GM18907 (cell line): Measurements from ENCODE around the gene ERG.

Experiments
- ATAC-seq: cut with Tn5 transposase; IDR thresholded peaks from one replicate; pipeline ENCODE4 v1.9.1; 2021; ENCODE audit warnings: mild to moderate bottlenecking, moderate library complexity; ENCODE audit not compliant: unreplicated experiment

The ERG gene, protein sequence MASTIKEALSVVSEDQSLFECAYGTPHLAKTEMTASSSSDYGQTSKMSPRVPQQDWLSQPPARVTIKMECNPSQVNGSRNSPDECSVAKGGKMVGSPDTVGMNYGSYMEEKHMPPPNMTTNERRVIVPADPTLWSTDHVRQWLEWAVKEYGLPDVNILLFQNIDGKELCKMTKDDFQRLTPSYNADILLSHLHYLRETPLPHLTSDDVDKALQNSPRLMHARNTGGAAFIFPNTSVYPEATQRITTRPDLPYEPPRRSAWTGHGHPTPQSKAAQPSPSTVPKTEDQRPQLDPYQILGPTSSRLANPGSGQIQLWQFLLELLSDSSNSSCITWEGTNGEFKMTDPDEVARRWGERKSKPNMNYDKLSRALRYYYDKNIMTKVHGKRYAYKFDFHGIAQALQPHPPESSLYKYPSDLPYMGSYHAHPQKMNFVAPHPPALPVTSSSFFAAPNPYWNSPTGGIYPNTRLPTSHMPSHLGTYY

DNA sequence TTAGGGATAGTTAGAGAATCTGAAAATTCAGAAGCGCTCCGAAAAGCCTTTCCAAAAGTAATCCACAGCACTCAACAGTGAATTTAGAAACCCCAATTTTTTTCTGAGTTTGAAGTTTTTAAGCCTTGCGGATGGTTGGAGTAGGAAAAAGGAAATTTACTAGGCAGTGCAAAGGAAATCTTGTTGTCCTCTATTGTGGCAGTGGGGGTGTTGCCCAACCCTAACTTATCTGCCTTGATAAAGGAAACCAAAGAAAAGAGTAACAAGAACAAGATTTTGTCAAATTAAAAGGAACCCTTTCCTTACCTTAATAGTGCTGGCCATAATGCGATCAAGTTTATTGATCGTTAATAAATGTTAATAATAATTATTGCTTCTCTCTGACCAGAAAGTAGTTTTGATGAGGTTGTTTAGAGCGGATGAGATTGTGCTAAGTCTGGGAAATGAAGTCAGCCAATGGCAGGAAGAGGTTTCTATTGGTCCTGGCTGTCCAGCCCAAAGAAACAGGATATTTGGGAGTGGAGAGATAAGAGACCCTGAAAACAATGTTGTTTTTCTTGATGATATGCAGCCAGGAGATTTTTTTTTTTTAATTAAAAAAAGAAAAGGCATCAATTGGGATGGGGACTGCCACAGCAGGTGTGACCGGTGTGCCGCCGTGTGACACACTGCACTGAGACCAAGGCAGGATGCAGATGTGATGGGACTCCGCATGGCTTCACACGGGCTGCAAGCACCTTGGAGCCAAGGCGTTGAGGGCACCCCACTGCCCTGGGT, at the start of gene ERG:
Gene ERG, minus strand, starts transcription at position 421 of the 777 bp plus-strand sequence. Its CDS starts 97 bp downstream, at position 324.
- ATAC-seq = no peak

DNA sequence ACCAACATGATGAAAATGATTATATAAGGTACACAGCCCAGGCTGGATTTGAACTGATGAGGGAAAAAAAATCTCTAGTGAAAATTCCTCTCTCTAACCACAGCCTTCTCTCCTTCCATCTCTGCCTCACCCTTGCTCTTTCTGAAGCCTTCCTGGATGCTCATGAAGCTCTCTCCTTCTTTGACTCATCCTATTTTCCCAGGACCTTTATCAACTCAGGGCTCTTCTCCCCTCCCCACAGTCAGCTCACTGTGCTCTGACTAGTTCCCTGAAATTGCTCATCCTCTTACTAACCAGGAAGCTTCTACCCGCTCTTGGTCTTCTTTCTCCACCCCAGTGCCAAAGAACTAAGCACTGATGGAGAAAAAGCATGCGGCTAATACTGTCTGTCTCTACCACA, 46.4 kb upstream of the ERG start:
- ATAC-seq = no peak

DNA sequence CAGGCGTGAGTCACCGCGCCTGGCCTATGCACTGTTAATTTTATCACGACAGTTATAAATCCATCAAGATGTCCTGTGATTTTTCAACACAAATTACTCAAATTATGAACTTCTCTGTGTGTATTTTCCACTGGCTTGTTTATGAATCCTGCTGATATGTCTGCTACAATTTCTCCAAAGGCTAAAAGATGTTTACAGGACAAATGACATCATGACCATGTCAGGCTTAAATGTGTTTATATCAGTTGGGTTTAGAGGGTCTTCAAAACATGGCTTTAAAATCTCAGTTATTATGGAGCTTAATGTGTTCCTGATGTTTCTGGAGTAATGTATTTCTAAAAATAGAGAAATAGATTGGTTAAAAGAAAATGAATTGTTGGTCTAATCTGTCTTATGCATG, 44.0 kb upstream of the ERG start:
- ATAC-seq = no peak

DNA sequence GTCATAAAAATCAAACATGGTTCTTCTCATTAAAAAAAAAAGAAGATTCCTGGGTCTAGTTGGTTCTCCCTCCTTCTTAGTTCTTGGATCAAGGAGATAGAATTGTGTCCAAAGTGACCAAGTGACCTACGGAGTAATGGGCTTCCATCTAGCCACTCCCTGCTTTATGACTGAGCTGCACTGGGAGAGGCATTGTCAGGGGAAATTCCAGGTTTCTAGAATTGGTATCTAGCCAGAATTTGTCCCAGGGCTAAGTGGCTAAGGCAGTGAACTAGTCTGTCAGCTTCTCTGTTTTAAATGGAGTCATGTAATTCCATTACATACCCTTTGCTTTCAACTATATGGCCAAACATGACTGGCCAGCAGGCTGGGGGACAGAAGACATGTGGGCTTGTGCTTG, 40.1 kb upstream of the ERG start:
- ATAC-seq = no peak

DNA sequence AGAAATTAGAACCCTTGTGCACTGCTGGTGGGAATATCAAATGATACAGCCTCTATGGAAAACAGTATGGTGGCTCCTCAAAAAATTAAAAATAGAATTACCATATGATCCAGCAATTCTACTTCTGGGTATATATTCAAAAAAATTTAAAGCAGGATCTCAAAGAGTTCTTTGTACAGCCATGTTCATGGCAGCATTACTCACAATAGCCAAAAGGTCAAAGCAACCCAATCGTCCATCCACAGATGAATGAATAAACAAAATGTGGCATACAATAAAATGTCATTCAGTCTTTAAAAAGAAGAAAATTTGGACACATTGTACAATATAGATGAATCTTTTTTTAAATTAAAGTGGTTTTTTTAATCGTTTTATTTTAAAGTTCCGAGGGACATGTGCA, 36.3 kb upstream of the ERG start:
- ATAC-seq = no peak

DNA sequence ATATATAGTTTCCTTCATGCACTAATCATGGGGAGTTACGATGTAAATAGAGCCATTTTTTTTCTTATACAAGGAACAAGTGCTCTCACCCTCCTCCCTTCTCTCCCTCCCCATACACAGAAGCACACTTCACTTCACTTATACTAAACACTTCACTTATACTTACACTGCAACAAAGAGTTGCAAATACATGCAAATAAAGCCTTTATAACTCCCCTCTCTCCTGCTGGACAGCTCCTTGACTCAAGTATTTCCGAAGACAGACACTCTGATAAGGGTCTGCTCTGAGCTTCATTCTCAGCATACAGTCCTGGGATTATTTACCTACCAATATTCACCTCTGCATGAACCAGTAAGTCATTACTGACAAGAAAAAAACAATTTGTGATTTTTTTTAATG, 35.6 kb upstream of the ERG start:
- ATAC-seq = no peak

DNA sequence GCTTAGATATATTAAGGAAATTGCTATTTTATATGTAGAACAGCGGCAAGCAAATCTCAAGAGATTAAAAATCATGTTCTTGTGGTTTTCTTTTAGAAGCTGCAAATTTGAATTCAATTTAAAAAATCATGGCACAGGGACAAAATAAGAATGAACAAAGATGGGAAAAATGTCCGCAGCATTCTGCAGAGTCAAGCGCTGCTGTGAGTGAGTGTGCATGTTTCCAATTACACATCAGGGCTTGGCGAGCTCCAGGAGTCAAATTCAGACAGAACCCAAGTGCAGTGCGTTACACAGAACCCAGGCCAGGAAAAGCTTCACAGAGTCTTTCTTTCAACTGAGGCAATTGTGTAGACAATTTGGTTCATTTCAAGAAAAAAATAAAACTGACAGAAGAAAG, 33.3 kb upstream of the ERG start:
- ATAC-seq = no peak

DNA sequence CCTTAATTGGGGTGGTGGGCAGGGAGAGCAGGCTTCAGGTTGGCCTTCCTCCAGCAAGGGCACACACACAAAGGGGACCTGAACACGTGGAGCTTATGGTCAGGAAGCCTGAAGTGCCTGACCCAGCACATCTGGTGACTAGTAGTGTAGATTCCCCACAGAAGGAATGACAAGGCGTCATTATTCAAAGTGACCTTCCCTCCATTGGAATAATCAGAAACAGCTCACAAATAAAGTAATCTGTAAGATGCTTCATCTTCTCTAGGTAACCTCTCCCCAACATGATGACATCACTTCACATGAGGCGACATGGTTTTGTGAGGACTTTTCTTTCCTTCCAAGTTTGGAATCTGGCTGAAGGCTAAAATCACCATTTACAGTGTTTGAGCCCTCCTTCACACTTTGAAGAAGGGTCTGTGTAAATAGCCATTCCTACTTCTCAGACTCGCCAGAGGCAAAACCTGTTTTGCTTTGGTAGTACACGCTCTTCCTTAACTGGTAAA, 32.8 kb upstream of the ERG start:
- no peak for ATAC-seq

DNA sequence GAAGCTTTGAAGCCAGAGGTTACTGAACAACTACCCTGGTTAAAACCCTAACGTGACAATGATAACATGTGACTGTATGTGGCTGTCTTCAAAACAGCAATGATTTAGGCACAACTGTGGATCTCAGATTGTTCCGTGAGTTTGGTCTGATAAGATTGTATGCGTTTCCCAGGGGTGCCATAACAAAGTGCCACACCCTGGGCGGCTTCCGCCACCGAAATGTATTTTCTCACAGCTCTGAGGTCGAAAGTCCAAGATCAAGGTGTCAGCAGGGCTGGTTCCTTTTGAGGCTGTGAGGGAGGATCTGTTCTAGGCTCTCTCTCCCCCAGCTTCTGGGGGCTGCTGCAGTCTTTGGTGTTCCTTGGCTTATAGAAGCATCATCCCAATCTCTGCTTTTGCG, 29.5 kb upstream of the ERG start:
- no peak for ATAC-seq

DNA sequence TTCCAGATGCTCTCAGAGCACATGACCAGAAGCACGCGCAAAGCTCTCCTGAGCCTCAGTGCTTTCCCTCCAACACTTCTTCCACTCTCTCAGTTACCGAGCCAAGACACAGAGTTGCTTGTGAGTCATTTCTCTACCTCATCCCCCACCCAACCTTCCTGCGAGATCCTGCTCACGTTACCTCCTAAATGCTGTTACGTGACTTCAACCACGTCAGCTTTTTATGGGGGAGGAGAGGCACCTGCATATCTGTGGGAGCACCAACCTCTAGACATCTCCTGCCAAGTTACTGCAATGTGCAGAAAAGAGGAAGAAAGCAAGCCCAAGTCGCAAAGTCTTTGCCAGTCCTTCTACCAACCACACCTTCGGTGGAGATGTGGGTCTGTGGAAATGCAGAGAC, 27.2 kb upstream of the ERG start:
- no peak for ATAC-seq

DNA sequence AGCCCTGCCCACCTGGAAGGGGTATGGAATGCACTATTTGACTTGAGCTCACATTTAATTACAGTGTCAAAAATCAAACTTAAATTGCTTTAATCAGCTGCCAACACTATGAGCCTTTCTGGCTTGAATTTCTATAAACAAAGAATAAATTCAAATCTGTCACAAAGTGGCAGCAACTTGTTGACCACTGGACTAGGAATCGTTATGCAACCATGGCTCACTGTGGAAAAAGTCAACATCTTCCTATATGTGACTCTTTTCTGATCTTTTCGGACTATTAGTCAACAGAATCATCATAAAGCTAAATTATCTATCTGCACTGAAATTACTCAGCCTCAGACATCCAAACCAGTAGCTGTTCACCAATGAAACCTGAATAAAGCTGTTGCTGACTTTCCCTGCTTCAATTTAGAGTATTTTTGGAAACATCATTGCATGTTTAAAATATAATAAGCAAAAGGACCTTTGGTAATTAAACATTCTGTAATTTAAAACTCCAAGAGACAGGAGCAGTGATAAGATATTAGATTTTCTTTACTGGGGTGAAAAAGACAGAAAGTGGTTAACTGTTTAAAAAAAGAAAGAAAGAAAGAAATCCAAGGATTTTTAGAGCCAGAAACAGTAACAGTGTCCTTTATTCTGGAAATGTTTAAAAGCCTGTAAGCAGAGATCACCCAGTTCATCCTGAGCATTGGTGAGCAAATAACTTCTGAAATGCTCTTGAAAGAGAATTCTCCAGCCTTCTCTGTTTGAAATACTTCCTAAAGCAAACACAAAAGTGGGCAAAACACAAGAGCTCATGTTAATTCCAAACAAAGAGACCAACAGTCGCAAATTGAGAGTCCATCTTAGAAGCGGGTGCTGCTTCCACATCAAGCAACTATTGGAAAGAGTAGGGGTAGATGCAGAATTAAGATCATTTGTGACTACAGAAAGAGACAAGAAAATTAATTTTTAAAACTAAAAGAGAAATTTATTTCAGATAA, 26.2 kb upstream of the ERG start:
- no peak for ATAC-seq

DNA sequence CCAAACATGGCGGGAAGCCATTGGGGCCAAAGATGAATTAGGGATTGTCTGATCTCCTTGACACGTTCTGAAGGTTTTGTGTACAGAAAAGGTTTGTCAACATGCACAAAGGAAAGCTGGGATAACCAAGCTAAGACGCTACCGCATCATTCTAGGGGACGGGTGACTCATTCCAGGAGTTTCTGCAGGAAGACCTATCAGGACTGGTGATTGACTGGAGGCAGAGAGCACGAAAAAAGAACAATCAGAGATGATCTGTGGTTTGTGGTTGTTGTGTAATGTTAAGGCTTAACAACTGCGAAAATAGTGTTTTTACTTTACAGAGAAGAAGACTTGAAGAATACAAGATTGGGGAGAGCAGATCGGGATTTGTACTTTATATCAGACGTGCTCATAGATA, 22.2 kb upstream of the ERG start:
- no peak for ATAC-seq

DNA sequence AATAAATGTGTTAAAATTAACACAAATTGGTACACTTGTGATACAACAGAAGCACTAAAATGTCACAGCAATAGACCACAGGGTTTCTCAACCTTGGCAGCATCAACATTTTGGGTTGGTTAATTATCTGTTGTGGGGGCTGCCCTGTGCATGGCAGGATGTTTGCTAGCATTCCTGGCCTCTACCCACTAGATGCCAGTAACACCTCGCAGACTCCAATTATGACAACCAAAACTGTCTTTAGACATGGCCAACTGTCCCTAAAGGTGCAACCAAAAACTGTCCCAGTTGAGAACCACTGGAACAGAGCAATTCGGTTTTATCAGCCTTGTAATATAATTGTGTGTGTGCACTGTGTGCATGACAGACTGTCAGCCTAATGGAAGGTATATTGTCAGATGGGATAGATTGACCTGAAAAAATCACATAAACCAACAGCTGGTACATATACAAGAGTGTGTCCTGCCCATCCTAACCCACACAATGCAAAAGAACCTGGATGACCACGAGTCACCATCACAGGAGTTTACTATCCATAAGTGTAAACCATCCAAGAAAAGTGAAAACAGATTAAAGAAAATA, 13.5 kb upstream of the ERG start:
- no peak for ATAC-seq

DNA sequence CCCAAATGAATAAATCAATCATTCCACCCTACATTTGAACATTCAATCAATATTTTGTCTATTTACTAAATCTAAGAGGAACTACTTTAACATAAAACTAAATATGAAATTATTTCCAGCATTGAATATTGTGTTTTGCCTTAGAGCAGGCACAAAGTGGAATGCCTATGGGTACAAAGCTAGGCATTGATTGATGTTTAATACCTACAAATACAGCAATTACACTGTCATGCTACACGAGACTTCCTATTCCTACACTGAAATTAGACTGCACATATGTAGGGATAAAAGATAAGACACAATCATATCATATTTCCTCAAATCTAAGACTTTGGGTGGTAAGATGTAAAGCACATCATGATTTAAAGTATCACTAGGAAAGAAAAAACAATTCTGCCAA, 12.9 kb upstream of the ERG start:
- no peak for ATAC-seq

DNA sequence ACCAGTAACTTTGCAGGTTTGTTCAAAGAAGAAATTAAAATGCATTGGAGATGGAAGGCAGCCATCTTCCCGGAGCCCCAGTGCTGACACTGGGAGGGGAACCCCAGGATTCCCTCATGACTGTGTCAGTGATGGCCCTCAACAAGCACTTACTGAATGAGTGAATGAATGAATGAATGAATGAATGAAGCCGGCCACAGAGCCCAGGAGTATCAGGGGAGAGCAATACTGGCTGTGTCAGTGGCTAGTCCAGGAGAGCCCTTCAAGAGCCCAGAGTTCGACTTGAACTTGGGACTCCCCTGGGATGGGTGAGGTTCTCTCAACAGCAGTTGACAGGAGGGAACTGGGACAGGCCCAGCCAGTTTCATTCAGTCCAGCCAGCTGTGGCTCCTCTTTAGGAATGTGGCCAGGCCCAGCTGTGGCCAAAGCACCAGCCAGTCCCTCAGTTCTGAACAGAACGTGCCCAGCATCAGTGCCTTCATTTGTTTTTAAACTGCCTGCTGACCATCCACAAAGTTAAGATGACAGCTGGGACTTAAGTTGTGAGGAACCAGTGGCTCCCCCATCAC, 9.2 kb upstream of the ERG start:
- ATAC-seq = no peak

DNA sequence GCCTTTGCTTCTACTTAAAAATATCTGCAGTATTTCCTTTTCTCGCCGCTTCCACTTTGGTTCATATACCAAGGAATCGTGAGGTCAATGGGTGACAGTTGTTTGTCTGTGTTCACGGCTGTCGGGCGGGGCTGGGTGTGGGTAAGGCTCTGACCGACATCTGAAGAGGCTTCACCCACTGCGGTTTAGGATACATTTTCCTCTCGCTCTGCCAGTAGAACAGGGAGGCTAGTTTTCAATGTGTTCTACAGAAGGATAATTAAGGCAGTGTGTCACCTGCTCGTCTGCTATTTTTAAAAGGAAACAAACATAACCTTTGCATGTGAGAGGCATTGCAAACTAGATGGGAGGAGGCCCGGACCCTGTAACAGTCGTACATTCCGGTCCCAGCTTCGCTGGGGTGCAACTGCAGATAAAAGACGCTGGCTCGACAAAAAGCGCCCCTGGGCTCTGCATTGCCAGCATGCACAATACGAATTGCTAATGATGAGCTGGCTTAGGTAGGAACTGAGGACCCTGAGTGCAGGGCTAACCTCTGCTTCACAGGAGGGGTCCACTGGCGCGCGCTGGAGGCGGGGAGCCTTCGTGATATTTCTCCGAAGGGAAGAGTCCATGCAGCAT, 8.5 kb upstream of the ERG start:
- ATAC-seq = no peak

DNA sequence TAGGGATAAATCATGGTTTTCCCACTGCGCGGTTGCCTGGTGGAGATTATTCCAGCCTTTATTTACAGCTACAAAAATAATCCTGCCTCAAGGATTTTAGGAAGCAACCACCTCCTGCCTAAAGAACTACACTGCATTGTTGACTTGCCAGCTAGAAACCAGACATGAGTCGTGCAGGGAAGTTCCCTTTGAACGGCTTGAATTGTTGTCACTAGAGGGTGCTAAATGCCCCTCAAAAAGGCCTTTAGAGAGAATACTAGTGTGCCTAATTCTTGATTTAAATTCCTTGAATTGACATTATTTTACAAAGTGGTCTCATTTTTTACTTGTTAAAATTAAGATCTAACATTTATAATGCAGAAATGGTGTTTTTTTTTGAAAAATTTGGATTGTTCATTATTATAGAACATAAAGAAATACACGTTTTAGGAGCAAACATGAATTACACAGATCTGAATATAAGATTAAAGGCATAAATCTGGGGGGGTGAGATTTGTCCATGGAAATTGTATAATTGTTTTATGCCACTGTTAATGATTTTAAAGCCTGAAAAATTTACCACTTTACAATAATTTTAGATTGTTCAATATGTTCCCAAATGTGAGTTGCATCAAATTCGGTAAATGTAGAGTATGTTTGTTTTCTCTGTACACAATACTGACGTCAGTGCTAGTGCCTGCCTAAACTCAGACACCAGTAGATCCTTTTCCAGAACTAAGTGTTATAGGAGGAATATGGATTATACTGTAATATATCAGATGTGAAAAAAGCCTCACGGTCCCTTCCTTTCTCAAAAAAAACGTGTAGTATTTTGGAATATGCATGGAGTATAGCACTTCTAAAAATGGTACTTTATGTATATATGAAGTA, 7.6 kb upstream of the ERG start:
- ATAC-seq = no peak

DNA sequence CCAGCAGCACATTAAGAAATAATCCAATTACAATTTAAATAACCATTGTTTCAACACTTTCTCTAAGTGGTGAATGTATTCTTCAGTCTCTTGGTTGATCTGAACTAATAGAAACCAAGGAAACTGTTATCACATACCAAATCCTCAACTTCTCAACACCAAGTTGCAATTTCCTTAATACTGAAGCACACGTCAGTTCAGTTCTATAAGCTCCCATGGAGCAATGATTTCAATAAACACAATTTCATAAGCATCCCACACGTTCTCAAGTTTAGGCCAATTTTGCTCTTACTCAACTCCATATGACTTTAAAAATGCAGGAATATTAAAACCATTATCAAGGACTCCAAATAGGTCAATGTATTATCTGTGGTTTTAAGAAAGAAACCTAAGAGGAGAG, 5.8 kb upstream of the ERG start:
- ATAC-seq = no peak

DNA sequence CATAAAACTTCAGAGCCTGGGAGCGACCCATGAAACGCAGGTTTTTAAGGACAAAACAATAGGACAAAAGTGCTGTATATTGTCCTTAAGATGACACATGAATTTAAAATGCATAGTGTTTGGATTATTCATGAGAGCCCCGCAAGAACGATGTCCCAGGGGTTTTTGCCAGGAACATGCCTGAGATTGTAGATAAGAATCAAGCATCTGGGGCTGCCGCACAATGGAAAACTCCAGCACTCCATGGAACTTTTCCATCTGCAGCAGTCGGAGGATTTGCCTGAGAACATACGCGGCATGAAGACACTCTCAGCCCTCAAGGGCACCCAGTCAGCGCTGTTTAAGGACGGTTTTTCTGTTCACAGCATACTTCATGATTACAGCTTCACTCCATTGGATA, 5.3 kb upstream of the ERG start:
- ATAC-seq = no peak
